H9 (cell line): ENCODE data around the gene MAPKAP1. TPM values are rescaled to one million over a fixed set of nuclear protein-coding genes. Genes with fewer than 3 reads are reported as not detected.

ENCODE experiments used
- DNase-seq: peaks from one replicate; pipeline ENCODE4 v3.0.0-alpha.2; 2017
- H2AFZ ChIP-seq: one replicate; pipeline ENCODE4 v1.6.1; 2013; ENCODE audit warnings: mild to moderate bottlenecking, low read length, control low read depth, moderate library complexity
- H2AK5ac ChIP-seq: 2 replicates; pipeline ENCODE4 v1.6.1; 2013; ENCODE audit warnings: low read length, control low read depth, mixed read lengths; ENCODE audit not compliant: insufficient read length
- H2BK120ac ChIP-seq: one replicate; pipeline ENCODE4 v1.6.1; 2013; ENCODE audit warnings: low read depth, mild to moderate bottlenecking, low read length, control low read depth, inconsistent platforms; ENCODE audit not compliant: poor library complexity, severe bottlenecking
- H2BK12ac ChIP-seq: 2 replicates; pipeline ENCODE4 v1.6.1; 2013; ENCODE audit warnings: low read length, control low read depth, mixed read lengths, low read depth; ENCODE audit not compliant: insufficient read length
- H2BK15ac ChIP-seq: 2 replicates; pipeline ENCODE4 v1.6.1; 2013; ENCODE audit warnings: low read depth, low read length, control low read depth
- H2BK20ac ChIP-seq: one replicate; pipeline ENCODE4 v1.6.1; 2013; ENCODE audit warnings: low read depth, mild to moderate bottlenecking, low read length, control low read depth, inconsistent platforms; ENCODE audit not compliant: poor library complexity, severe bottlenecking
- H2BK5ac ChIP-seq: 2 replicates; pipeline ENCODE4 v1.6.1; 2013; ENCODE audit warnings: low read length, control low read depth, mixed read lengths; ENCODE audit not compliant: insufficient read length
- H3K14ac ChIP-seq: 2 replicates; pipeline ENCODE4 v1.6.1; 2013; ENCODE audit warnings: low read length, control low read depth; ENCODE audit not compliant: insufficient read depth
- H3K18ac ChIP-seq: 2 replicates; pipeline ENCODE4 v1.6.1; 2013; ENCODE audit warnings: low read depth, mild to moderate bottlenecking, mixed read lengths, low read length, control low read depth; ENCODE audit not compliant: insufficient read length
- H3K23ac ChIP-seq: 2 replicates; pipeline ENCODE4 v1.6.1; 2013; ENCODE audit warnings: low read length, control low read depth, mixed read lengths, low read depth; ENCODE audit not compliant: insufficient read length
- H3K23me2 ChIP-seq: 2 replicates; pipeline ENCODE4 v1.6.1; 2013; ENCODE audit warnings: low read depth, mild to moderate bottlenecking, mixed read lengths, low read length, control low read depth; ENCODE audit not compliant: insufficient read length, poor library complexity, severe bottlenecking
- H3K27ac ChIP-seq: 2 replicates; pipeline ENCODE4 v1.5.1; 2013; ENCODE audit warnings: low read length, control low read depth, mixed read lengths, low read depth; ENCODE audit not compliant: insufficient read length
- H3K27me3 ChIP-seq: 2 replicates; pipeline ENCODE4 v1.6.1; 2013; ENCODE audit warnings: low read length, control low read depth, inconsistent platforms; ENCODE audit not compliant: insufficient read depth
- H3K4ac ChIP-seq: 2 replicates; pipeline ENCODE4 v1.6.1; 2013; ENCODE audit warnings: low read depth, mild to moderate bottlenecking, control low read depth, inconsistent platforms, low read length, moderate library complexity
- H3K4me1 ChIP-seq: 2 replicates; pipeline ENCODE4 v1.6.1; 2013; ENCODE audit warnings: low read length, control low read depth, inconsistent platforms; ENCODE audit not compliant: insufficient read depth
- H3K4me2 ChIP-seq: 2 replicates; pipeline ENCODE4 v1.6.1; 2013; ENCODE audit warnings: low read length, control low read depth, mixed read lengths; ENCODE audit not compliant: insufficient read length, insufficient read depth
- H3K56ac ChIP-seq: 2 replicates; pipeline ENCODE4 v1.6.1; 2013; ENCODE audit warnings: low read depth, mild to moderate bottlenecking, mixed read lengths, low read length, control low read depth; ENCODE audit not compliant: insufficient read length
- H3K79me1 ChIP-seq: 2 replicates; pipeline ENCODE4 v1.6.1; 2013; ENCODE audit warnings: low read depth, mild to moderate bottlenecking, moderate library complexity, low read length, control low read depth, inconsistent platforms; ENCODE audit not compliant: insufficient read depth, poor library complexity, severe bottlenecking
- H3K79me2 ChIP-seq: 2 replicates; pipeline ENCODE4 v1.6.1; 2013; ENCODE audit warnings: low read length, control low read depth, inconsistent platforms; ENCODE audit not compliant: insufficient read depth
- H3K9ac ChIP-seq: 2 replicates; pipeline ENCODE4 v1.6.1; 2013; ENCODE audit warnings: low read length, control low read depth, mixed read lengths; ENCODE audit not compliant: insufficient read length; ENCODE audit errors: extremely low read depth
- H3K9me3 ChIP-seq: one replicate; pipeline ENCODE4 v1.6.1; 2013; ENCODE audit warnings: low read depth, low read length, inconsistent platforms; ENCODE audit not compliant: control insufficient read depth
- H3T11ph ChIP-seq: one replicate; pipeline ENCODE4 v1.6.1; 2013; ENCODE audit warnings: mild to moderate bottlenecking, low read length, control low read depth, inconsistent platforms
- H4K20me1 ChIP-seq: one replicate; pipeline ENCODE4 v1.6.1; 2013; ENCODE audit not compliant: control insufficient read depth, insufficient read length, insufficient read depth
- H4K5ac ChIP-seq: 2 replicates; pipeline ENCODE4 v1.6.1; 2013; ENCODE audit warnings: low read depth, mild to moderate bottlenecking, mixed read lengths, low read length, control low read depth; ENCODE audit not compliant: insufficient read length
- H4K8ac ChIP-seq: replicated peaks from 2 replicates; pipeline ENCODE4 v1.6.1; 2013; ENCODE audit warnings: low read length, control low read depth, mixed read lengths, low read depth; ENCODE audit not compliant: insufficient read length
- H4K91ac ChIP-seq: 2 replicates; pipeline ENCODE4 v1.6.1; 2013; ENCODE audit warnings: low read depth, mild to moderate bottlenecking, moderate library complexity, mixed read lengths, low read length, control low read depth; ENCODE audit not compliant: insufficient read length
- H3K27ac Mint-ChIP-seq, 3 experiments: 2 replicates in 2 of 3; 3 replicates in 1 of 3; pipeline ENCODE4 v1.8.0; 2020 to 2021; ENCODE audit warnings: mixed read lengths in 3 of 3, mild to moderate bottlenecking in 1 of 3, moderate library complexity in 1 of 3
- H3K27me3 Mint-ChIP-seq: 2 replicates; pipeline ENCODE4 v1.8.0; 2021; ENCODE audit warnings: low read depth, mild to moderate bottlenecking, moderate library complexity, mixed read lengths
- H3K36me3 Mint-ChIP-seq, 3 experiments: 2 replicates in 2 of 3; 3 replicates in 1 of 3; pipeline ENCODE4 v1.8.0; 2020 to 2021; ENCODE audit warnings: low read depth in 3 of 3, mixed read lengths in 3 of 3; ENCODE audit not compliant: insufficient read depth in 1 of 3
- H3K4me1 Mint-ChIP-seq, 2 experiments: 2 replicates each; pipeline ENCODE4 v1.8.0; 2020; ENCODE audit warnings: mixed read lengths in 2 of 2
- H3K4me3 Mint-ChIP-seq, 2 experiments: 2 replicates in 1 of 2; 3 replicates in 1 of 2; pipeline ENCODE4 v1.8.0; 2020 to 2021; ENCODE audit warnings: mild to moderate bottlenecking in 2 of 2, mixed read lengths in 2 of 2, moderate library complexity in 1 of 2
- H3K9me3 Mint-ChIP-seq, 2 experiments: 2 replicates in 1 of 2; 3 replicates in 1 of 2; pipeline ENCODE4 v1.8.0; 2020; ENCODE audit warnings: mild to moderate bottlenecking in 2 of 2, mixed read lengths in 2 of 2, moderate library complexity in 1 of 2
- WGBS: extraction: QIAGEN DNeasy Blood & Tissue Kit; methylation state at CpG from one replicate; pipeline ENCODE4 v1.1.7; 2013; ENCODE audit warnings: missing lambda C conversion rate, low lambda C conversion rate, mixed read lengths; ENCODE audit not compliant: insufficient read length; ENCODE audit errors: extremely low coverage; 5-methylcytosine and 5-hydroxymethylcytosine counted together
- total RNA-seq: library from RNA; stranded (reverse); gene quantifications from 2 replicates; pipeline ENCODE4 v1.2.1, GENCODE V29; 2021
- TF ChIP-seq, protein P1 (sequence below): fragments of 200-600 bp; sonication (generic); conservative IDR thresholded peaks from 3 replicates; pipeline ENCODE4 v1.8.0; 2021; ENCODE audit warnings: antibody characterized with exemption, mild to moderate bottlenecking

Gene MAPKAP1
- total RNA-seq, 1 experiment from 2014 or later, result 97.0 TPM

- Histone ChIP-seq H2AK5ac (no peak overlapping the region), H3K4me2 (no peak overlapping the region), H2BK20ac (no peak overlapping the region), H3K27ac (no peak overlapping the region), H3K79me1 (no peaks in the 10 kb centered on the region), H3K14ac (no peak overlapping the region), H3K4ac (no peak overlapping the region), H4K20me1 (no peaks in the 10 kb centered on the region), H2BK15ac (no peak overlapping the region), H3K23me2 (no peaks in the 10 kb centered on the region), H4K8ac (no peak overlapping the region), H3K56ac (no peak overlapping the region), H2BK12ac (no peak overlapping the region), H3K9me3 (no peaks in the 10 kb centered on the region), H4K5ac (no peak overlapping the region), H2AFZ (no peak overlapping the region), H3K9ac (no peak overlapping the region), H2BK120ac (no peak overlapping the region), H3K79me2 (no peaks in the 10 kb centered on the region), H3T11ph (no peak overlapping the region), H2BK5ac (no peak overlapping the region), H3K18ac (no peak overlapping the region), H4K91ac (no peak overlapping the region), H3K4me1 (no peaks in the 10 kb centered on the region), H3K23ac (no peak overlapping the region), H3K27me3 (no peaks in the 10 kb centered on the region)
- H3K9me3 Mint-ChIP-seq, result peaks cover 32 to 41% of the 10 kb centered on the region in 2 experiments
- H3K27ac Mint-ChIP-seq, result no peak overlapping the region
- TF ChIP-seq, protein P1, sequence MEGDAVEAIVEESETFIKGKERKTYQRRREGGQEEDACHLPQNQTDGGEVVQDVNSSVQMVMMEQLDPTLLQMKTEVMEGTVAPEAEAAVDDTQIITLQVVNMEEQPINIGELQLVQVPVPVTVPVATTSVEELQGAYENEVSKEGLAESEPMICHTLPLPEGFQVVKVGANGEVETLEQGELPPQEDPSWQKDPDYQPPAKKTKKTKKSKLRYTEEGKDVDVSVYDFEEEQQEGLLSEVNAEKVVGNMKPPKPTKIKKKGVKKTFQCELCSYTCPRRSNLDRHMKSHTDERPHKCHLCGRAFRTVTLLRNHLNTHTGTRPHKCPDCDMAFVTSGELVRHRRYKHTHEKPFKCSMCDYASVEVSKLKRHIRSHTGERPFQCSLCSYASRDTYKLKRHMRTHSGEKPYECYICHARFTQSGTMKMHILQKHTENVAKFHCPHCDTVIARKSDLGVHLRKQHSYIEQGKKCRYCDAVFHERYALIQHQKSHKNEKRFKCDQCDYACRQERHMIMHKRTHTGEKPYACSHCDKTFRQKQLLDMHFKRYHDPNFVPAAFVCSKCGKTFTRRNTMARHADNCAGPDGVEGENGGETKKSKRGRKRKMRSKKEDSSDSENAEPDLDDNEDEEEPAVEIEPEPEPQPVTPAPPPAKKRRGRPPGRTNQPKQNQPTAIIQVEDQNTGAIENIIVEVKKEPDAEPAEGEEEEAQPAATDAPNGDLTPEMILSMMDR, result no peak
- no peaks in the 10 kb centered on the region for H3K27me3 Mint-ChIP-seq
- H3K4me3 Mint-ChIP-seq, result no peak overlapping the region
- H3K36me3 Mint-ChIP-seq, result peaks cover 43 to 54% (median 50%) of the 10 kb centered on the region in 3 experiments
- H3K4me1 Mint-ChIP-seq, result no peaks in the 10 kb centered on the region
- WGBS, result no CpG with 5 or more reads among the region's 12 CpGs
- no peak for DNase-seq
Observed at GRCh38 chr9:125579030-125579932, 127.7 kb downstream of the MAPKAP1 start.
